ENCODE data around the gene RABAC1. TPM values are rescaled to one million over a fixed set of nuclear protein-coding genes. Genes with fewer than 3 reads are reported as not detected.
A peak's percentile ranks its signal among the peaks of the same experiment; 100 is the strongest.

The RABAC1 gene
- total RNA-seq, 1 experiment from 2014 or later: 94.0 TPM

DNA sequence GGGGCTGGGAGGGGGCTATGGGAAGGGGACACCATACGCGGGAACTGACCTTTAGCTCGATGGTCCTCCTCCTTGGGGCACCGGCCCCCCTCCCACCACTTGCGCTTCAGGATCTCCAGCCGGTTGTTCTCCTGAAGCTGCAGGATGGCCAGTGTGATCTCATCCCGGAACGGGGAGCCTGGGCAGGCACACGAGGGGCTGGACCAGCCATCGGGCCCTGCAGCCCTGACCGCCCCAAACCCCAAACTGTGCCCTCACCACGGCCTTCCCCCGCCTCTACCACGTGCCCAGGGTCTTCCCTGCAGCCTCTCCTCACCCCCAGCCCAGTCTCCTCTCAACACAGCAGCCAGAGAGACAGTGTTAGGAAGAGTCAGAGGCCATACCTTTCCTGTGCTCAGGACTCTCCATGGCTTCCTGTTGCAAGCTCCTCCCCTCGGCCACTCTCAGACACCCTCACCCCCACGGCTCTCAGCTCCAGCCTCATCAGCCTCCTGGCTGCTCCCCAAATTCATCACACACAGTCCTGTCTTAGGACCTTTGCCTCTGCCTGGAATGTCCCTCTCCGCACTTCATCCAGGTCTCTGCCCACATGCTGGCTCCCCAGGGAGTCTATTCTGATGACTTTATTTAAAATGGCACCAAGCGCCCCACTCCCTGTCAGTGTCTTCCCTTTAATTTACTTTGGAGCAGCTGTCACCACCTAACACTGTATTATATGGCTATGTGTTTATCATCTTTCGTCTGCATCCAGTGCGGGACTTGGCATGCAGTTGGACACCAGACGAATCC, 44.6 kb upstream of the RABAC1 start:
- H3K9me3 Mint-ChIP-seq: peaks cover 0 to 2% of the 10 kb centered on the region in 2 experiments; a peak in 2 of 5 replicates

More for the DNA sequence above, 44.6 kb upstream of the RABAC1 start:
- H3K27ac ChIP-seq (ENCODE audit: insufficient read length, low read depth, low read length): no peak overlapping the region
- peaks cover 25 to 48% (median 41%) of the 10 kb centered on the region in 3 experiments; a peak in 6 of 7 replicates for H3K36me3 Mint-ChIP-seq (ENCODE audit: insufficient read depth in 1 of 3, low read depth in 3 of 3)
- no peak overlapping the region for H4K5ac ChIP-seq (ENCODE audit: insufficient read length, low read depth, low read length)
- H4K20me1 ChIP-seq (ENCODE audit: control insufficient read depth, insufficient read depth, insufficient read length): peaks cover 2% of the 10 kb centered on the region
- TF ChIP-seq, protein P1, sequence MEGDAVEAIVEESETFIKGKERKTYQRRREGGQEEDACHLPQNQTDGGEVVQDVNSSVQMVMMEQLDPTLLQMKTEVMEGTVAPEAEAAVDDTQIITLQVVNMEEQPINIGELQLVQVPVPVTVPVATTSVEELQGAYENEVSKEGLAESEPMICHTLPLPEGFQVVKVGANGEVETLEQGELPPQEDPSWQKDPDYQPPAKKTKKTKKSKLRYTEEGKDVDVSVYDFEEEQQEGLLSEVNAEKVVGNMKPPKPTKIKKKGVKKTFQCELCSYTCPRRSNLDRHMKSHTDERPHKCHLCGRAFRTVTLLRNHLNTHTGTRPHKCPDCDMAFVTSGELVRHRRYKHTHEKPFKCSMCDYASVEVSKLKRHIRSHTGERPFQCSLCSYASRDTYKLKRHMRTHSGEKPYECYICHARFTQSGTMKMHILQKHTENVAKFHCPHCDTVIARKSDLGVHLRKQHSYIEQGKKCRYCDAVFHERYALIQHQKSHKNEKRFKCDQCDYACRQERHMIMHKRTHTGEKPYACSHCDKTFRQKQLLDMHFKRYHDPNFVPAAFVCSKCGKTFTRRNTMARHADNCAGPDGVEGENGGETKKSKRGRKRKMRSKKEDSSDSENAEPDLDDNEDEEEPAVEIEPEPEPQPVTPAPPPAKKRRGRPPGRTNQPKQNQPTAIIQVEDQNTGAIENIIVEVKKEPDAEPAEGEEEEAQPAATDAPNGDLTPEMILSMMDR (conservative IDR thresholded peaks at IDR 0.05): no peak
- no peak overlapping the region for H3K23ac ChIP-seq (ENCODE audit: insufficient read length, low read depth, low read length)
- H2AK5ac ChIP-seq (ENCODE audit: insufficient read length, low read length): no peak overlapping the region
- WGBS (ENCODE audit: extremely low coverage, insufficient read length, low lambda C conversion rate): no CpG with 5 or more reads among the region's 21 CpGs
- H3K27me3 ChIP-seq (ENCODE audit: insufficient read depth, low read length): peaks cover 16% of the 10 kb centered on the region
- no peak overlapping the region for H3K18ac ChIP-seq (ENCODE audit: insufficient read length, low read depth, low read length)
- H3T11ph ChIP-seq (ENCODE audit: low read length): no peak overlapping the region
- H3K4me3 Mint-ChIP-seq: peak overlapping the region in 1 of 2 experiments; percentile 50; a peak in 2 of 5 replicates
- no peaks in the 10 kb centered on the region for H3K9me3 ChIP-seq (ENCODE audit: control insufficient read depth, low read depth, low read length)
- H3K27ac Mint-ChIP-seq: peak overlapping the region in 1 of 3 experiments; percentile 41; a peak in 2 of 7 replicates
- H2BK15ac ChIP-seq (ENCODE audit: low read depth, low read length): no peak overlapping the region
- no peaks in the 10 kb centered on the region for H3K79me2 ChIP-seq (ENCODE audit: insufficient read depth, low read length)
- no peak overlapping the region for H2BK120ac ChIP-seq (ENCODE audit: low read depth, low read length, poor library complexity, severe bottlenecking)
- H3K4me1 Mint-ChIP-seq: peaks cover 17 to 22% of the 10 kb centered on the region in 2 experiments
- H2BK5ac ChIP-seq (ENCODE audit: insufficient read length, low read length): no peak overlapping the region
- H2BK12ac ChIP-seq (ENCODE audit: insufficient read length, low read depth, low read length): no peak overlapping the region
- no peaks in the 10 kb centered on the region for H3K79me1 ChIP-seq (ENCODE audit: insufficient read depth, low read depth, low read length, poor library complexity, severe bottlenecking)
- H2AFZ ChIP-seq (ENCODE audit: low read length): no peak overlapping the region
- H4K8ac ChIP-seq (replicated peaks; ENCODE audit: insufficient read length, low read depth, low read length): no peak overlapping the region
- H3K23me2 ChIP-seq (ENCODE audit: insufficient read length, low read depth, low read length, poor library complexity, severe bottlenecking): no peaks in the 10 kb centered on the region
- H3K4ac ChIP-seq (ENCODE audit: low read depth, low read length): no peak overlapping the region
- DNase-seq: no peak
- H3K9ac ChIP-seq (ENCODE audit: extremely low read depth, insufficient read length, low read length): peak overlapping the region; percentile 32
- H3K14ac ChIP-seq (ENCODE audit: insufficient read depth, low read length): 0 out of 2 replicates have a peak overlapping the region, but pooled peaks have one; percentile 56
- H3K27me3 Mint-ChIP-seq (ENCODE audit: low read depth): peaks cover 37% of the 10 kb centered on the region
- H3K56ac ChIP-seq (ENCODE audit: insufficient read length, low read depth, low read length): no peak overlapping the region
- peaks cover 5% of the 10 kb centered on the region; the same call in 1 of the 2 replicates for H3K4me1 ChIP-seq (ENCODE audit: insufficient read depth, low read length)
- H4K91ac ChIP-seq (ENCODE audit: insufficient read length, low read depth, low read length): no peak overlapping the region
- no peak overlapping the region for H3K4me2 ChIP-seq (ENCODE audit: insufficient read depth, insufficient read length, low read length)
- H2BK20ac ChIP-seq (ENCODE audit: low read depth, low read length, poor library complexity, severe bottlenecking): no peak overlapping the region
